H1 (cell line): ENCODE measurements around the gene CSNK1A1. TPM values are rescaled to one million over a fixed set of nuclear protein-coding genes. Genes with fewer than 3 reads are reported as not detected.

Experiments
- CTCF ChIA-PET: fragments of 300-600 bp; sonication (Branson Sonifier 250); formaldehyde crosslinking; loops from one replicate; lab custom pipeline; 2021; ENCODE audit not compliant: partially characterized antibody; lab: Charles Lee
- POLR2A ChIA-PET: fragments of 300-600 bp; sonication (Branson Sonifier 250); formaldehyde crosslinking; loops from one replicate; lab custom pipeline; 2021; ENCODE audit warnings: inconsistent platforms; ENCODE audit not compliant: partially characterized antibody; lab: Charles Lee
- DNase-seq, 2 experiments: peaks; one replicate each; pipeline versions ENCODE4 v3.0.0 to v3.0.0-alpha.2; 2010 to 2022; ENCODE audit warnings: low spot score in 2 of 2, low read depth in 1 of 2, mixed read lengths in 1 of 2
- FAIRE-seq: peaks from 2 replicates; lab custom pipeline; 2011; peaks lifted over from hg19 to GRCh38; lab: Jason Lieb, UNC
- H2AFZ ChIP-seq: 2 replicates; pipeline ENCODE4 v1.8.1; 2012; ENCODE audit warnings: low read length, inconsistent platforms
- H2AK5ac ChIP-seq: 2 replicates; pipeline ENCODE4 v1.6.1; 2013; ENCODE audit warnings: low read depth, low read length
- H2BK120ac ChIP-seq: replicated peaks from 2 replicates; pipeline ENCODE3; 2013; ENCODE audit warnings: low read depth, low read length, inconsistent platforms
- H2BK12ac ChIP-seq: 2 replicates; pipeline ENCODE4 v1.6.1; 2013; ENCODE audit warnings: low read depth, low read length
- H2BK15ac ChIP-seq: 2 replicates; pipeline ENCODE4 v1.6.1; 2013; ENCODE audit warnings: low read length
- H2BK20ac ChIP-seq: 2 replicates; pipeline ENCODE4 v1.6.1; 2013; ENCODE audit warnings: low read length
- H2BK5ac ChIP-seq: 2 replicates; pipeline ENCODE4 v1.6.1; 2013; ENCODE audit warnings: low read depth, low read length
- H3K14ac ChIP-seq: 2 replicates; pipeline ENCODE4 v1.6.1; 2013; ENCODE audit warnings: inconsistent platforms; ENCODE audit not compliant: insufficient read length
- H3K18ac ChIP-seq: 2 replicates; pipeline ENCODE4 v1.6.1; 2013; ENCODE audit warnings: low read length; ENCODE audit errors: extremely low read depth
- H3K23ac ChIP-seq: 2 replicates; pipeline ENCODE4 v1.6.1; 2013; ENCODE audit warnings: inconsistent platforms; ENCODE audit not compliant: insufficient read length
- H3K23me2 ChIP-seq: 2 replicates; pipeline ENCODE4 v1.6.1; 2013; ENCODE audit warnings: low read depth, low read length
- H3K27ac ChIP-seq: 2 replicates; pipeline ENCODE4 v1.6.1; 2011; ENCODE audit warnings: low read depth, low read length, inconsistent platforms
- H3K27me3 ChIP-seq, 4 experiments: replicated peaks in 1 of 4; 1 replicate in 1 of 4; 2 replicates in 3 of 4; pipeline versions ENCODE4 v1.6.1 to v1.8.1; 2011 to 2013; ENCODE audit warnings: low read length in 3 of 4, mild to moderate bottlenecking in 3 of 4, inconsistent platforms in 2 of 4, mixed read lengths in 2 of 4, moderate library complexity in 1 of 4; ENCODE audit not compliant: control insufficient read depth in 3 of 4, insufficient read depth in 3 of 4; ENCODE audit errors: extremely low read depth in 1 of 4
- H3K36me3 ChIP-seq, 4 experiments: 2 replicates each; pipeline versions ENCODE4 v1.6.1 to v1.8.1; 2011 to 2013; ENCODE audit warnings: mild to moderate bottlenecking in 4 of 4, low read length in 3 of 4, moderate library complexity in 2 of 4, control low read depth in 1 of 4, inconsistent platforms in 1 of 4; ENCODE audit not compliant: insufficient read depth in 4 of 4, control insufficient read depth in 2 of 4
- H3K4ac ChIP-seq: replicated peaks from 2 replicates; pipeline ENCODE3; 2013; ENCODE audit warnings: low read length, low read depth, mixed read lengths, inconsistent platforms; ENCODE audit not compliant: insufficient read length
- H3K4me1 ChIP-seq, 4 experiments: replicated peaks in 1 of 4; 1 replicate in 1 of 4; 2 replicates in 3 of 4; pipeline versions ENCODE4 v1.6.1 to v1.8.1; 2011 to 2013; ENCODE audit warnings: low read length in 3 of 4, inconsistent platforms in 2 of 4, mixed read lengths in 1 of 4; ENCODE audit not compliant: insufficient read depth in 4 of 4, control insufficient read depth in 3 of 4
- H3K4me2 ChIP-seq, 2 experiments: 2 replicates each; pipeline versions ENCODE4 v1.6.1 to v1.8.1; 2011 to 2013; ENCODE audit warnings: low read depth in 2 of 2, low read length in 2 of 2, control low read depth in 1 of 2, inconsistent platforms in 1 of 2, mild to moderate bottlenecking in 1 of 2; ENCODE audit not compliant: insufficient read depth in 1 of 2
- H3K4me3 ChIP-seq, 4 experiments: fragments of 200-600, 300-600 bp in 1 of 4; sonication (generic), shearing (Covaris generic), sonication (Bioruptor Twin) in 1 of 4; 2 replicates each; pipeline versions ENCODE4 v1.5.1 to v1.8.1; 2011 to 2016; ENCODE audit warnings: low read length in 4 of 4, low read depth in 3 of 4, control low read depth in 2 of 4, inconsistent platforms in 2 of 4, mild to moderate bottlenecking in 2 of 4, mixed read lengths in 1 of 4, moderate library complexity in 1 of 4; ENCODE audit not compliant: insufficient read depth in 2 of 4; ENCODE audit errors: extremely low read depth in 1 of 4
- H3K56ac ChIP-seq: replicated peaks from 2 replicates; pipeline ENCODE3; 2013; ENCODE audit warnings: low read depth, mild to moderate bottlenecking, mixed read lengths, low read length, inconsistent platforms; ENCODE audit not compliant: insufficient read length
- H3K79me1 ChIP-seq: 2 replicates; pipeline ENCODE4 v1.6.1; 2013; ENCODE audit warnings: low read depth, low read length, control low read depth
- H3K79me2 ChIP-seq, 2 experiments: 2 replicates each; pipeline versions ENCODE4 v1.6.1 to v1.8.1; 2012 to 2013; ENCODE audit warnings: low read length in 2 of 2, mild to moderate bottlenecking in 2 of 2, inconsistent platforms in 1 of 2; ENCODE audit not compliant: insufficient read depth in 2 of 2, control insufficient read depth in 1 of 2
- H3K9ac ChIP-seq, 4 experiments: replicated peaks in 1 of 4; 1 replicate in 1 of 4; 2 replicates in 3 of 4; pipeline versions ENCODE4 v1.6.1 to v1.8.1; 2011 to 2013; ENCODE audit warnings: low read depth in 3 of 4, low read length in 3 of 4, control low read depth in 2 of 4, mild to moderate bottlenecking in 2 of 4, moderate library complexity in 2 of 4, inconsistent platforms in 1 of 4; ENCODE audit errors: extremely low read depth in 1 of 4
- H3K9me3 ChIP-seq, 2 experiments: 2 replicates each; pipeline versions ENCODE4 v1.6.1 to v1.8.1; 2012 to 2013; ENCODE audit warnings: mild to moderate bottlenecking in 2 of 2, moderate library complexity in 2 of 2, control low read depth in 1 of 2, inconsistent platforms in 1 of 2, low read depth in 1 of 2, low read length in 1 of 2, mixed read lengths in 1 of 2; ENCODE audit not compliant: insufficient read depth in 2 of 2
- H4K20me1 ChIP-seq, 2 experiments: replicated peaks in 1 of 2; 2 replicates each; pipeline versions ENCODE3 to v1.8.1; 2011 to 2013; ENCODE audit warnings: inconsistent platforms in 2 of 2, low read length in 2 of 2, mild to moderate bottlenecking in 1 of 2; ENCODE audit not compliant: insufficient read depth in 2 of 2, control insufficient read depth in 1 of 2
- H4K5ac ChIP-seq: 2 replicates; pipeline ENCODE4 v1.6.1; 2013; ENCODE audit warnings: low read length, low read depth, mixed read lengths, inconsistent platforms; ENCODE audit not compliant: insufficient read length
- H4K8ac ChIP-seq: 2 replicates; pipeline ENCODE4 v1.8.0; 2013; ENCODE audit warnings: mild to moderate bottlenecking, moderate library complexity, low read length, inconsistent platforms; ENCODE audit not compliant: insufficient read depth; ENCODE audit errors: extremely low read depth
- H4K91ac ChIP-seq: replicated peaks from 2 replicates; pipeline ENCODE3; 2013; ENCODE audit warnings: low read length, mixed read lengths, inconsistent platforms; ENCODE audit not compliant: insufficient read length
- RBBP5 ChIP-seq: IDR thresholded peaks from 2 replicates; pipeline ENCODE4 v1.7.1; 2012; ENCODE audit warnings: low read depth, mild to moderate bottlenecking, inconsistent platforms, low read length, moderate library complexity, borderline replicate concordance
- WGBS, 2 experiments: shearing (Covaris generic) in 1 of 2; methylation state at CpG; one replicate each; pipeline versions ENCODE4 v1.1.6 to v1.1.7; 2013 to 2015; ENCODE audit warnings: low lambda C conversion rate in 2 of 2, mixed read lengths in 2 of 2, inconsistent platforms in 1 of 2, low coverage in 1 of 2, missing lambda C conversion rate in 1 of 2; ENCODE audit not compliant: insufficient replicate concordance in 2 of 2, insufficient coverage in 1 of 2, insufficient read length in 1 of 2; ENCODE audit errors: extremely low coverage in 1 of 2, missing lambda C conversion rate in 1 of 2; 5-methylcytosine and 5-hydroxymethylcytosine counted together
- polyA plus RNA-seq, 7 experiments: library from polyadenylated mRNA; depleted of rRNA in 3 of 7; stranded (reverse) in 5 of 7; unstranded in 2 of 7; fragments of >200 nt in 5 of 7; fragments of 200-250 nt in 2 of 7; gene quantifications; 1 replicate in 5 of 7; 2 replicates in 1 of 7; 4 replicates in 1 of 7; pipeline versions ENCODE4 v1.2.1 to v1.2.3, GENCODE V29; 2011 to 2013; ENCODE audit warnings: missing spikeins in 2 of 7, mixed read lengths in 2 of 7
- total RNA-seq: library from RNA; stranded (reverse); fragmentation: NEBNext Ultra II Directional; extraction: Animal tissue kit (Norgen Biotek cat#: 25700); gene quantifications from 2 replicates; pipeline ENCODE4 v1.2.1, GENCODE V29; 2021
- TF ChIP-seq, protein P1 (sequence below): IDR thresholded peaks from 2 replicates; pipeline ENCODE4 v1.6.1; 2012; ENCODE audit warnings: inconsistent platforms

The CSNK1A1 gene
- total and polyA plus RNA-seq, 2 of the 8 experiments (the other 6 are each of a cell fraction or from before 2014, with no cell fraction given) = 61.2 to 244 TPM

DNA sequence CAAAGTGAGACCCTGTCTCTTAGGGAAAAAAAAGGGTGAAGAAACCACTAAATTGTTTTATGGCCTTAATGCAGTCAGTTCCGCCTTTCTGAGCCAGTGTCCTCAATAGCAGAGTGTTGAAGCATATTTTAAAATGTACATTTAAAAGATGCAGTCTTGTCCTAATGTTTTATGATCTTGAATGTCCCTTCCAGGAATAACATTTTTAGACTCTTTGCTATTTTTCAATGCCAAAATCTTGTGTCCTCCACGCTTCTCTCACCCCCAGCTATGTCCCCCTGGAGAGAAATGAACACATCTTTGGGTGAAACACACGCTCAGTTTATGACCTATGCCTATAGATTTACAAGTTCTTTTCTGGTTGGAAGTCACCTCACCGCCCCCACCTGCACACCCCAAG is 69.8 kb downstream of the CSNK1A1 start:
- Histone ChIP-seq H2BK12ac (no peak overlapping the region), H4K20me1 (no peaks in the 10 kb centered on the region), H3K27me3 (no peaks in the 10 kb centered on the region), H3K4ac (no peak overlapping the region), H2AFZ (no peak overlapping the region), H2BK15ac (no peak overlapping the region), H3K9me3 (no peaks in the 10 kb centered on the region), H4K5ac (no peak overlapping the region), H2AK5ac (no peak overlapping the region), H3K27ac (no peak overlapping the region), H3K23ac (no peak overlapping the region), H4K91ac (no peak overlapping the region), H3K14ac (no peak overlapping the region), H3K79me1 (no peaks in the 10 kb centered on the region), H2BK120ac (no peak overlapping the region), H3K9ac (no peak overlapping the region), H2BK20ac (no peak overlapping the region), H3K4me3 (no peak overlapping the region), H3K36me3 (no peaks in the 10 kb centered on the region), H4K8ac (no peak overlapping the region), H3K4me1 (no peaks in the 10 kb centered on the region), H3K18ac (no peak overlapping the region), H3K4me2 (no peak overlapping the region), H3K56ac (no peak overlapping the region), H3K23me2 (no peaks in the 10 kb centered on the region), H3K79me2 (no peaks in the 10 kb centered on the region), H2BK5ac (no peak overlapping the region)
- ChIA-PET POLR2A (interaction anchor here (2.0 kb wide), 1 partner anchor 9 kb away, joined by 9 read pairs; no protein-coding TSS in a partner anchor), CTCF (interaction anchor here (0.6 to 2.5 kb wide), 8 partner anchors 8 to 1106 kb away, joined by 3 to 11 read pairs (median 4); no protein-coding TSS in a partner anchor)
- no peak for FAIRE-seq
- 82% methylated on average over 4 of the region's 4 CpGs; no CpG with 5 or more reads in 1 of the 2 experiments for WGBS, 2 experiments
- no peak for DNase-seq
- TF ChIP-seq, protein P1, sequence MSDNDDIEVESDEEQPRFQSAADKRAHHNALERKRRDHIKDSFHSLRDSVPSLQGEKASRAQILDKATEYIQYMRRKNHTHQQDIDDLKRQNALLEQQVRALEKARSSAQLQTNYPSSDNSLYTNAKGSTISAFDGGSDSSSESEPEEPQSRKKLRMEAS = no peak
- TF ChIP-seq RBBP5 = no peak
